ENCODE results near the gene LRFN5. TPM values are rescaled to one million over a fixed set of nuclear protein-coding genes. Genes with fewer than 3 reads are reported as not detected.

Gene LRFN5
- total RNA-seq, 1 experiment from 2014 or later = not detected

- no TSS peak for BruUV-seq (replicated peaks)
- CTCF ChIA-PET = no interaction called here
- no peaks in the 10 kb centered on the region for H3K27me3 Mint-ChIP-seq (ENCODE audit: unreplicated experiment)
- H3K4me3 Mint-ChIP-seq (ENCODE audit: low read depth, unreplicated experiment) = no peak overlapping the region
- no peak overlapping the region for H3K27ac Mint-ChIP-seq (ENCODE audit: unreplicated experiment)
- peaks cover 9% of the 10 kb centered on the region for H3K9me3 Mint-ChIP-seq (ENCODE audit: low read depth, unreplicated experiment)
- no peaks in the 10 kb centered on the region for H3K36me3 Mint-ChIP-seq (ENCODE audit: insufficient read depth, unreplicated experiment)
- intact Hi-C loops (cut with micrococcal nuclease; ENCODE audit: unreplicated experiment) = no loop called here
- TF ChIP-seq CTCF (IDR thresholded peaks at IDR 0.05; ENCODE audit: unreplicated experiment) = no peak
- no peaks in the 10 kb centered on the region for H3K4me1 Mint-ChIP-seq (ENCODE audit: low read depth, unreplicated experiment)
- DNase-seq = no peak
Measured at GRCh38 chr14:41654196-41654595, 47.5 kb downstream of the LRFN5 start.

- no peak for TF ChIP-seq CTCF (IDR thresholded peaks at IDR 0.05; ENCODE audit: unreplicated experiment)
- Mint-ChIP-seq H3K4me3 (ENCODE audit: low read depth, unreplicated experiment) (no peak overlapping the region), H3K27me3 (ENCODE audit: unreplicated experiment) (no peaks in the 10 kb centered on the region), H3K4me1 (ENCODE audit: low read depth, unreplicated experiment) (no peaks in the 10 kb centered on the region), H3K9me3 (ENCODE audit: low read depth, unreplicated experiment) (peaks cover 2% of the 10 kb centered on the region), H3K36me3 (ENCODE audit: insufficient read depth, unreplicated experiment) (no peaks in the 10 kb centered on the region), H3K27ac (ENCODE audit: unreplicated experiment) (no peak overlapping the region)
- BruUV-seq (replicated peaks) = no TSS peak
- intact Hi-C loops (cut with micrococcal nuclease; ENCODE audit: unreplicated experiment) = no loop called here
- CTCF ChIA-PET = no interaction called here
- DNase-seq = no peak
Measured at GRCh38 chr14:41662780-41663472, 56.2 kb downstream of the LRFN5 start.

- no TSS peak for BruUV-seq (replicated peaks)
- no peak overlapping the region for H3K4me3 Mint-ChIP-seq (ENCODE audit: low read depth, unreplicated experiment)
- peaks cover 2% of the 10 kb centered on the region for H3K9me3 Mint-ChIP-seq (ENCODE audit: low read depth, unreplicated experiment)
- no peaks in the 10 kb centered on the region for H3K36me3 Mint-ChIP-seq (ENCODE audit: insufficient read depth, unreplicated experiment)
- DNase-seq = no peak
- no peak overlapping the region for H3K27ac Mint-ChIP-seq (ENCODE audit: unreplicated experiment)
- TF ChIP-seq CTCF (IDR thresholded peaks at IDR 0.05; ENCODE audit: unreplicated experiment) = no peak
- intact Hi-C loops (cut with micrococcal nuclease; ENCODE audit: unreplicated experiment) = no loop called here
- no peaks in the 10 kb centered on the region for H3K27me3 Mint-ChIP-seq (ENCODE audit: unreplicated experiment)
- CTCF ChIA-PET = no interaction called here
- H3K4me1 Mint-ChIP-seq (ENCODE audit: low read depth, unreplicated experiment) = no peaks in the 10 kb centered on the region
Measured at GRCh38 chr14:41663473-41663850, 56.8 kb downstream of the LRFN5 start.

GRCh38 chr14:41666301-41666700 is 59.6 kb downstream of the LRFN5 start:
- no peaks in the 10 kb centered on the region for H3K36me3 Mint-ChIP-seq (ENCODE audit: insufficient read depth, unreplicated experiment)
- TF ChIP-seq CTCF (IDR thresholded peaks at IDR 0.05; ENCODE audit: unreplicated experiment) = no peak

More at GRCh38 chr14:41666301-41666700, 59.6 kb downstream of the LRFN5 start:
- Mint-ChIP-seq H3K27ac (ENCODE audit: unreplicated experiment) (no peak overlapping the region), H3K27me3 (ENCODE audit: unreplicated experiment) (no peaks in the 10 kb centered on the region), H3K9me3 (ENCODE audit: low read depth, unreplicated experiment) (peaks cover 2% of the 10 kb centered on the region), H3K4me1 (ENCODE audit: low read depth, unreplicated experiment) (no peaks in the 10 kb centered on the region), H3K4me3 (ENCODE audit: low read depth, unreplicated experiment) (no peak overlapping the region)
- CTCF ChIA-PET = no interaction called here
- BruUV-seq (replicated peaks) = no TSS peak
- no peak for DNase-seq
- intact Hi-C loops (cut with micrococcal nuclease; ENCODE audit: unreplicated experiment) = no loop called here

Measured in Calu3 (cell line).